Measurements from ENCODE around the gene SELENOF. TPM values are rescaled to one million over a fixed set of nuclear protein-coding genes. Genes with fewer than 3 reads are reported as not detected.
A peak's percentile ranks its signal among the peaks of the same experiment; 100 is the strongest.

The SELENOF gene
- total RNA-seq, 2 donors from 2014 or later, result 68.8 to 94.0 TPM

DNA sequence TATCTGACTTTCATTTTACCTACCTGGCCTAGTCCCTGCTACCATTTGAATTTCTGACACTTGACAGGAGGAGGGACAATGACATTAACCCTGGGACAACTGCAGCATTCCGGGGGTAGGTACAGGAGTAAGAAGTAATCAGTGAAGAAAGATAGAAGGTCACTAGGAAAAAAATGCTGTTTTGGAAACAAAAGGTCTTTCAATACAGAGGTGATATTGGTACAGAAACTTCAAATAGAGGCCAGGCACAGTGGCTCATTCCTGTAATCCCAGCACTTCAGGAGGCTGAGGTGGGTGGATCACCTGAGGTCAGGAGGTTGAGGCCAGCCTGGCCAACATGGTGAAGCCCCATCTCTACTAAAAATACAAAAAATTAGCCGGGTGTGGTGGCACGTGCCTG is 68.4 kb downstream of the SELENOF start:
- TF ChIP-seq, protein P1, sequence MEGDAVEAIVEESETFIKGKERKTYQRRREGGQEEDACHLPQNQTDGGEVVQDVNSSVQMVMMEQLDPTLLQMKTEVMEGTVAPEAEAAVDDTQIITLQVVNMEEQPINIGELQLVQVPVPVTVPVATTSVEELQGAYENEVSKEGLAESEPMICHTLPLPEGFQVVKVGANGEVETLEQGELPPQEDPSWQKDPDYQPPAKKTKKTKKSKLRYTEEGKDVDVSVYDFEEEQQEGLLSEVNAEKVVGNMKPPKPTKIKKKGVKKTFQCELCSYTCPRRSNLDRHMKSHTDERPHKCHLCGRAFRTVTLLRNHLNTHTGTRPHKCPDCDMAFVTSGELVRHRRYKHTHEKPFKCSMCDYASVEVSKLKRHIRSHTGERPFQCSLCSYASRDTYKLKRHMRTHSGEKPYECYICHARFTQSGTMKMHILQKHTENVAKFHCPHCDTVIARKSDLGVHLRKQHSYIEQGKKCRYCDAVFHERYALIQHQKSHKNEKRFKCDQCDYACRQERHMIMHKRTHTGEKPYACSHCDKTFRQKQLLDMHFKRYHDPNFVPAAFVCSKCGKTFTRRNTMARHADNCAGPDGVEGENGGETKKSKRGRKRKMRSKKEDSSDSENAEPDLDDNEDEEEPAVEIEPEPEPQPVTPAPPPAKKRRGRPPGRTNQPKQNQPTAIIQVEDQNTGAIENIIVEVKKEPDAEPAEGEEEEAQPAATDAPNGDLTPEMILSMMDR (IDR thresholded peaks at IDR 0.05), result no peak
- ATAC-seq (ENCODE audit: insufficient number of reproducible peaks, low FRiP score, low read depth), result no peak
- H3K4me1 ChIP-seq (ENCODE audit: control insufficient read depth in 1 of 2, low read depth in 2 of 2), result no peaks in the 10 kb centered on the region
- no peak for DNase-seq (ENCODE audit: low spot score)
- no peaks in the 10 kb centered on the region for H3K9me3 ChIP-seq
- no peaks in the 10 kb centered on the region for H3K27me3 ChIP-seq (replicated peaks; ENCODE audit: insufficient read depth)
- no peaks in the 10 kb centered on the region for H3K36me3 ChIP-seq
- no peak overlapping the region for H3K27ac ChIP-seq
- no peak overlapping the region for H3K4me3 ChIP-seq

DNA sequence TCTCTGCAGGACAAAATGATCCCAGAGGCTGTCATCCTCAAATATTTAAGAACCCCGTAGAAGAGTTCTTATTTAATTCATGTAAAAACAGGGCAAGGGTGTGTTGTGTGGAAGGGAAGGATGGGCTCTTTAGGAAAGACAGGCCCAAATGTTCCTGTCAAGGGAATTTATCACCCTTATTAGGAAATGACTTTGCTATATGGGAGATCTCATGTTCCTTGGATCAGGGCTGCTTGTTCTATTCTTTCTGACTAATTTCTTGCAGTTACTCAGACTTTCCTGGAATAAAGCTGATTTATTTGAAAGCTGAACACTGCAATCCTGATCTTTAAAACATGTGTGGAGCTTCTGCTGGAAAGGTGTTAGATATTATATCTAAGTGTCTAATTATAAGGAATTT is 72.8 kb downstream of the SELENOF start:
- TF ChIP-seq, protein P1 (IDR thresholded peaks at IDR 0.05), result no peak
- H3K27ac ChIP-seq, result no peak overlapping the region
- H3K4me1 ChIP-seq (ENCODE audit: control insufficient read depth in 1 of 2, low read depth in 2 of 2), result no peaks in the 10 kb centered on the region
- H3K4me3 ChIP-seq, result no peak overlapping the region
- H3K9me3 ChIP-seq, result no peaks in the 10 kb centered on the region
- no peaks in the 10 kb centered on the region for H3K36me3 ChIP-seq
- H3K27me3 ChIP-seq (replicated peaks; ENCODE audit: insufficient read depth), result no peaks in the 10 kb centered on the region
- ATAC-seq (ENCODE audit: insufficient number of reproducible peaks, low FRiP score, low read depth) (no peak), DNase-seq (ENCODE audit: low spot score) (no peak)

DNA sequence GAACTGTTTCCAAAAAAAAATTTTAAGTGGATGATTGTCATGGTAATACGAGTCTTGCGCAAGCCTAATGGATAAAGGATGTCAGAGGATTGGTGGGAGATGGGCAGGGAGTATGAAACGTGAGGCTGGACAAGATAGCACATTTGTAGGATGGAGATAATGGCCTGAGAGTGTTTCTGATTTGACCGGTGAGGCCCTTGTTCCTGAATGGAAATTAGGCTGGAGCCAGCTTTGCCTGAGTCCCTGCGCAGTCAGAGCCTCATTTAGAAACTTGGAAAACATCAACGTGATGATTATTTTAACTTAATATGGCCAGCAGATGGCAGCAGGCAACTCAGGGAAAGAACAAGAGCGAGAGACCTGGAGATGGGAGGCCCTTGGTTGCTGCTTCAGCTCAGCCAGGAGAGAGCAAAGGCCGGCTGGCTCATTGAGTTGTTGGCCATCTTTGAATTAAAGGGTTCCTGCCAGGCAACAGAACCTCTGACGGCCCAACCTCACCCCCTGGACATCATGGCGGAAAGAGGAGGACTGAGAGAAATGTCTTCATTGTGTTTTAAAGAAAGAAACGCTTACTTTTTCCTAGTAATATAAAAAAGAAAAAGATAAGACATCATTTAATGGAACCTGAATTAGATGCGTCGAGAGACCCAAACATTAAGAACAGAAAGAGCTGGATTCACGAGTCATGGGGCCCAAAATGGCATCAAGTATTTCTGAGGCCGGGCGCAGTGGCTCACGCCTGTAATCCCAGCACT is 80.3 kb downstream of the SELENOF start:
- Histone ChIP-seq H3K36me3 (no peaks in the 10 kb centered on the region), H3K9me3 (no peaks in the 10 kb centered on the region), H3K4me3 (no peak overlapping the region), H3K27ac (no peak overlapping the region), H3K4me1 (ENCODE audit: control insufficient read depth in 1 of 2, low read depth in 2 of 2) (no peaks in the 10 kb centered on the region), H3K27me3 (replicated peaks; ENCODE audit: insufficient read depth) (no peaks in the 10 kb centered on the region)
- TF ChIP-seq, protein P1 (IDR thresholded peaks at IDR 0.05), result peak; percentile 63
- peak; percentile 69 for ATAC-seq (ENCODE audit: insufficient number of reproducible peaks, low FRiP score, low read depth)
- peak; percentile 37 for DNase-seq (ENCODE audit: low spot score)

DNA sequence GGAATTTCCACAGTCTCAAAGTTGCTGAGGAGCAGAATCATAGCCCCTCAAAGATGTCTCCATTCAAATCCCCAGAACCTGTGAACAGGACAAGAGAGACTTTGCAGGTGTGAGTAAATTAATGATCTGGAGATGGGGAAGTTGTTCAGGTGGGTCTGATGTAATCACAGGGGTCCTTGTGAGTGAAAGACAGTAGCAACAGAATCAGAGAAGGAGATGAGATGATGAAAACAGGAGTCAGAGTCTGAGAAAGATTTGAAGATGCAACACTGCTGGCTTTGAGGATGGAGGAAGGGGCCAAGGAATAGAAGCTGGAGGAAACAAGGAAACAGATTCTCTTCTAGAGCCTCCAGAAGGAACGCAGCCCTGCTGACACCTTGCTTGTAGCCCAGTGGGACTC is 81.5 kb downstream of the SELENOF start:
- TF ChIP-seq, protein P1 (IDR thresholded peaks at IDR 0.05), result no peak
- Histone ChIP-seq H3K4me1 (ENCODE audit: control insufficient read depth in 1 of 2, low read depth in 2 of 2) (no peaks in the 10 kb centered on the region), H3K9me3 (no peaks in the 10 kb centered on the region), H3K27me3 (replicated peaks; ENCODE audit: insufficient read depth) (no peaks in the 10 kb centered on the region), H3K27ac (no peak overlapping the region), H3K4me3 (no peak overlapping the region), H3K36me3 (no peaks in the 10 kb centered on the region)
- ATAC-seq (ENCODE audit: insufficient number of reproducible peaks, low FRiP score, low read depth), result no peak
- no peak for DNase-seq (ENCODE audit: low spot score)

DNA sequence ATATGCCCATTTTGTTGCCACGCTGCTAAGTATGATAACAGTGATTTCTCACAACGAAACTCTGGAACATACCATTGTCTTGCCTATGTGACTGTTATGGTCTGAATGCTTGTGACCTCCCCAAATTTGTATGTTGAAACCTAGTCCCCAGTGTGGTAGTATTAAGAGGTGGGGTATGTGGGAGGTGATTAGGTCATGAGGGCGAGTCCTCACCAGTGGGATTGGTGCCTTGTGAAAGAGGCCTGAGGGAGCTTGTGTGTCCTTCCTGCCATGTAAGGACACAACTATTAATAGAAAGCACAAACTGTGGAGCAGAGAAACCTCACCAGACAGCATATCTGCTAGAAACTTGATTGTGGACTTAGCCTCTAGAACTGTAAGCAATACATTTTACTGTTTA is 84.6 kb downstream of the SELENOF start:
- TF ChIP-seq, protein P1 (IDR thresholded peaks at IDR 0.05), result no peak
- Histone ChIP-seq H3K36me3 (no peaks in the 10 kb centered on the region), H3K27ac (no peak overlapping the region), H3K4me1 (ENCODE audit: control insufficient read depth in 1 of 2, low read depth in 2 of 2) (no peaks in the 10 kb centered on the region), H3K9me3 (no peaks in the 10 kb centered on the region), H3K4me3 (no peak overlapping the region), H3K27me3 (replicated peaks; ENCODE audit: insufficient read depth) (no peaks in the 10 kb centered on the region)
- no peak for ATAC-seq (ENCODE audit: insufficient number of reproducible peaks, low FRiP score, low read depth)
- DNase-seq (ENCODE audit: low spot score), result no peak

Data from thoracic aorta (tissue), 2 donors.